ENCODE measurements around the gene KIAA1217. TPM values are rescaled to one million over a fixed set of nuclear protein-coding genes. Genes with fewer than 3 reads are reported as not detected.
A peak's percentile ranks its signal among the peaks of the same experiment; 100 is the strongest.

The KIAA1217 gene
- total and polyA plus RNA-seq, 7 experiments from 2014 or later: 0.03 to 2.1 (median 0.15) TPM; not detected in 4

- CTCF ChIA-PET: no interaction called here
- intact Hi-C loops (cut with micrococcal nuclease): no loop called here
Measured at GRCh38 chr10:24355056-24355688, 146.2 kb downstream of the KIAA1217 start.

GRCh38 chr10:24357344-24358004, 148.5 kb downstream of the KIAA1217 start:
- H3K4me1 Mint-ChIP-seq: no peaks in the 10 kb centered on the region
- H3K27ac Mint-ChIP-seq: no peak overlapping the region

More at GRCh38 chr10:24355056-24355688, 146.2 kb downstream of the KIAA1217 start:
- POLR2A ChIA-PET: no interaction called here
- ATAC-seq: no peak
- Histone ChIP-seq H3K4me3 (ENCODE audit: low read length) (no peak overlapping the region), H3K4me1 (ENCODE audit: control insufficient read depth in 2 of 2, insufficient read depth in 2 of 2, low read length in 2 of 2) (no peaks in the 10 kb centered on the region), H3K36me3 (ENCODE audit: control insufficient read depth in 2 of 3, insufficient read depth in 3 of 3, low read length in 3 of 3) (no peaks in the 10 kb centered on the region), H3K27ac (ENCODE audit: low read depth, low read length) (no peak overlapping the region), H3K9me3 (ENCODE audit: control insufficient read depth in 2 of 3, low read length in 3 of 3) (no peaks in the 10 kb centered on the region), H3K27me3 (ENCODE audit: control insufficient read depth in 2 of 2, insufficient read depth in 2 of 2, low read length in 2 of 2) (no peaks in the 10 kb centered on the region)
- DNase-seq: no peak
- H3K27me3 Mint-ChIP-seq: peaks cover 0 to 6% (median 0%) of the 10 kb centered on the region in 5 donors
- H3K4me1 Mint-ChIP-seq: peaks cover 0 to 2% (median 0%) of the 10 kb centered on the region in 7 donors
- no peak overlapping the region for H3K4me3 Mint-ChIP-seq
- no peak overlapping the region for H3K27ac Mint-ChIP-seq
- H3K36me3 Mint-ChIP-seq: no peaks in the 10 kb centered on the region
- no peaks in the 10 kb centered on the region for H3K9me3 Mint-ChIP-seq

GRCh38 chr10:24358022-24358421, 149.1 kb downstream of the KIAA1217 start:
- H3K9me3 ChIP-seq (ENCODE audit: control insufficient read depth in 2 of 3, low read length in 3 of 3): no peaks in the 10 kb centered on the region
- DNase-seq (no peak), ATAC-seq (no peak)
- H3K36me3 ChIP-seq (ENCODE audit: control insufficient read depth in 2 of 3, insufficient read depth in 3 of 3, low read length in 3 of 3): no peaks in the 10 kb centered on the region
- Mint-ChIP-seq H3K27ac (no peak overlapping the region), H3K4me1 (no peaks in the 10 kb centered on the region), H3K27me3 (peaks cover 0 to 3% (median 0%) of the 10 kb centered on the region in 5 donors), H3K36me3 (no peaks in the 10 kb centered on the region), H3K9me3 (no peaks in the 10 kb centered on the region), H3K4me3 (no peak overlapping the region)
- ChIA-PET POLR2A (no interaction called here), CTCF (no interaction called here)
- no peaks in the 10 kb centered on the region for H3K27me3 ChIP-seq (ENCODE audit: control insufficient read depth in 2 of 2, insufficient read depth in 2 of 2, low read length in 2 of 2)
- no peak overlapping the region for H3K27ac ChIP-seq (ENCODE audit: low read depth, low read length)
- intact Hi-C loops (cut with micrococcal nuclease): no loop called here
- no peaks in the 10 kb centered on the region for H3K4me1 ChIP-seq (ENCODE audit: control insufficient read depth in 2 of 2, insufficient read depth in 2 of 2, low read length in 2 of 2)
- H3K4me3 ChIP-seq (ENCODE audit: low read length): no peak overlapping the region

More at GRCh38 chr10:24357344-24358004, 148.5 kb downstream of the KIAA1217 start:
- peaks cover 0 to 3% (median 0%) of the 10 kb centered on the region in 5 donors for H3K27me3 Mint-ChIP-seq
- Histone ChIP-seq H3K4me3 (ENCODE audit: low read length) (no peak overlapping the region), H3K9me3 (ENCODE audit: control insufficient read depth in 2 of 3, low read length in 3 of 3) (no peaks in the 10 kb centered on the region), H3K36me3 (ENCODE audit: control insufficient read depth in 2 of 3, insufficient read depth in 3 of 3, low read length in 3 of 3) (no peaks in the 10 kb centered on the region), H3K4me1 (ENCODE audit: control insufficient read depth in 2 of 2, insufficient read depth in 2 of 2, low read length in 2 of 2) (no peaks in the 10 kb centered on the region), H3K27ac (ENCODE audit: low read depth, low read length) (no peak overlapping the region), H3K27me3 (ENCODE audit: control insufficient read depth in 2 of 2, insufficient read depth in 2 of 2, low read length in 2 of 2) (no peaks in the 10 kb centered on the region)
- CTCF ChIA-PET: no interaction called here
- H3K4me3 Mint-ChIP-seq: no peak overlapping the region
- H3K36me3 Mint-ChIP-seq: no peaks in the 10 kb centered on the region
- POLR2A ChIA-PET: no interaction called here
- intact Hi-C loops (cut with micrococcal nuclease): no loop called here
- no peak for DNase-seq
- no peak for ATAC-seq
- H3K9me3 Mint-ChIP-seq: no peaks in the 10 kb centered on the region

GRCh38 chr10:24360282-24361127, 151.6 kb downstream of the KIAA1217 start:
- intact Hi-C loops (cut with micrococcal nuclease): loop anchor here in 1 of 2 donors (1.0 to 2.0 kb wide), 3 partner anchors 143 to 1202 kb away; no protein-coding TSS in a partner anchor
- ChIA-PET POLR2A (no interaction called here), CTCF (no interaction called here)
- no peaks in the 10 kb centered on the region for H3K27me3 ChIP-seq (ENCODE audit: control insufficient read depth in 2 of 2, insufficient read depth in 2 of 2, low read length in 2 of 2)
- no peaks in the 10 kb centered on the region for H3K36me3 ChIP-seq (ENCODE audit: control insufficient read depth in 2 of 3, insufficient read depth in 3 of 3, low read length in 3 of 3)
- DNase-seq (peak in 1 of 9 donors; percentile 32), ATAC-seq (no peak)
- Mint-ChIP-seq H3K4me1 (no peaks in the 10 kb centered on the region), H3K27me3 (peaks cover 0 to 19% (median 7%) of the 10 kb centered on the region in 5 donors), H3K36me3 (no peaks in the 10 kb centered on the region), H3K9me3 (no peaks in the 10 kb centered on the region), H3K27ac (peak overlapping the region in 1 of 9 donors; percentile 32), H3K4me3 (no peak overlapping the region)
- no peak overlapping the region for H3K4me3 ChIP-seq (ENCODE audit: low read length)
- H3K27ac ChIP-seq (ENCODE audit: low read depth, low read length): no peak overlapping the region
- H3K4me1 ChIP-seq (ENCODE audit: control insufficient read depth in 2 of 2, insufficient read depth in 2 of 2, low read length in 2 of 2): no peaks in the 10 kb centered on the region
- no peaks in the 10 kb centered on the region for H3K9me3 ChIP-seq (ENCODE audit: control insufficient read depth in 2 of 3, low read length in 3 of 3)

GRCh38 chr10:24363070-24363469, 154.1 kb downstream of the KIAA1217 start:
- DNase-seq (no peak), ATAC-seq (no peak)
- no peaks in the 10 kb centered on the region for H3K9me3 Mint-ChIP-seq
- Histone ChIP-seq H3K36me3 (ENCODE audit: control insufficient read depth in 2 of 3, insufficient read depth in 3 of 3, low read length in 3 of 3) (no peaks in the 10 kb centered on the region), H3K4me1 (ENCODE audit: control insufficient read depth in 2 of 2, insufficient read depth in 2 of 2, low read length in 2 of 2) (no peaks in the 10 kb centered on the region), H3K9me3 (ENCODE audit: control insufficient read depth in 2 of 3, low read length in 3 of 3) (no peaks in the 10 kb centered on the region), H3K4me3 (ENCODE audit: low read length) (no peak overlapping the region), H3K27me3 (ENCODE audit: control insufficient read depth in 2 of 2, insufficient read depth in 2 of 2, low read length in 2 of 2) (no peaks in the 10 kb centered on the region), H3K27ac (ENCODE audit: low read depth, low read length) (no peak overlapping the region)
- ChIA-PET CTCF (no interaction called here), POLR2A (no interaction called here)
- peaks cover 0 to 19% (median 7%) of the 10 kb centered on the region in 5 donors for H3K27me3 Mint-ChIP-seq
- no peaks in the 10 kb centered on the region for H3K36me3 Mint-ChIP-seq
- intact Hi-C loops (cut with micrococcal nuclease): no loop called here
- H3K4me1 Mint-ChIP-seq: no peaks in the 10 kb centered on the region
- H3K27ac Mint-ChIP-seq: no peak overlapping the region
- H3K4me3 Mint-ChIP-seq: no peak overlapping the region

GRCh38 chr10:24367688-24368087, 158.8 kb downstream of the KIAA1217 start:
- Histone ChIP-seq H3K9me3 (ENCODE audit: control insufficient read depth in 2 of 3, low read length in 3 of 3) (no peaks in the 10 kb centered on the region), H3K27ac (ENCODE audit: low read depth, low read length) (no peak overlapping the region), H3K4me1 (ENCODE audit: control insufficient read depth in 2 of 2, insufficient read depth in 2 of 2, low read length in 2 of 2) (no peaks in the 10 kb centered on the region), H3K27me3 (ENCODE audit: control insufficient read depth in 2 of 2, insufficient read depth in 2 of 2, low read length in 2 of 2) (no peaks in the 10 kb centered on the region), H3K4me3 (ENCODE audit: low read length) (no peak overlapping the region), H3K36me3 (ENCODE audit: control insufficient read depth in 2 of 3, insufficient read depth in 3 of 3, low read length in 3 of 3) (no peaks in the 10 kb centered on the region)
- Mint-ChIP-seq H3K4me3 (no peak overlapping the region), H3K27ac (no peak overlapping the region), H3K9me3 (peaks cover 0 to 17% (median 3%) of the 10 kb centered on the region in 11 donors), H3K4me1 (no peaks in the 10 kb centered on the region), H3K27me3 (peaks cover 0 to 24% (median 8%) of the 10 kb centered on the region in 5 donors), H3K36me3 (no peaks in the 10 kb centered on the region)
- intact Hi-C loops (cut with micrococcal nuclease): no loop called here
- POLR2A ChIA-PET: no interaction called here
- DNase-seq: no peak
- no peak for ATAC-seq
- CTCF ChIA-PET: no interaction called here
